HG03135 (cell line): ENCODE measurements around the gene PCBP3.
"Not testable (repeated sequence)": the region's sequence is repeated elsewhere in the genome, so short reads cannot be mapped to it uniquely, and the experiment has no call there.

ENCODE experiments used
- ATAC-seq: cut with Tn5 transposase; IDR thresholded peaks from one replicate; pipeline ENCODE4 v1.9.1; 2021; ENCODE audit warnings: mild to moderate bottlenecking, moderate library complexity; ENCODE audit not compliant: unreplicated experiment

PCBP3 gene

GRCh38 chr21:45612665-45613019 is 30.9 kb upstream of the PCBP3 start:
- not testable (repeated sequence) for ATAC-seq

- ATAC-seq: no peak
These were observed 30.1 kb upstream of the PCBP3 start for GRCh38 chr21:45613396-45613795.

- ATAC-seq: no peak
These were observed 29.6 kb upstream of the PCBP3 start for GRCh38 chr21:45613881-45614280.

- no peak for ATAC-seq
These were observed 28.3 kb upstream of the PCBP3 start for GRCh38 chr21:45615145-45615711.

- ATAC-seq: no peak
These were observed 26.3 kb upstream of the PCBP3 start for GRCh38 chr21:45617021-45617921.

GRCh38 chr21:45618287-45618686 is 25.2 kb upstream of the PCBP3 start:
- ATAC-seq: no peak

- no peak for ATAC-seq
These were observed 24.6 kb upstream of the PCBP3 start for GRCh38 chr21:45618846-45619485.

- no peak for ATAC-seq
These were observed 23.2 kb upstream of the PCBP3 start for GRCh38 chr21:45620201-45620923.

- not testable (repeated sequence) for ATAC-seq
These were observed 21.8 kb upstream of the PCBP3 start for GRCh38 chr21:45621435-45622331.

GRCh38 chr21:45622416-45623097 is 21.0 kb upstream of the PCBP3 start:
- no peak for ATAC-seq

GRCh38 chr21:45623436-45623835 is 20.1 kb upstream of the PCBP3 start:
- ATAC-seq: no peak

GRCh38 chr21:45626127-45626526 is 17.4 kb upstream of the PCBP3 start:
- ATAC-seq: not testable (repeated sequence)

- ATAC-seq: no peak
These were observed 14.2 kb upstream of the PCBP3 start for GRCh38 chr21:45629046-45629981.

GRCh38 chr21:45630066-45630694 is 13.3 kb upstream of the PCBP3 start:
- no peak for ATAC-seq

GRCh38 chr21:45630876-45631275 is 12.6 kb upstream of the PCBP3 start:
- no peak for ATAC-seq

- ATAC-seq: no peak
These were observed 12.0 kb upstream of the PCBP3 start for GRCh38 chr21:45631540-45631939.

GRCh38 chr21:45632160-45632559 is 11.4 kb upstream of the PCBP3 start:
- ATAC-seq: no peak

GRCh38 chr21:45632637-45633251 is 10.8 kb upstream of the PCBP3 start:
- no peak for ATAC-seq
